Activated gamma-delta T cell treated with Interleukin-2 at 50 U/mL for 16 hours (primary cell): ENCODE results near the gene USP36.
A peak's percentile ranks its signal among the peaks of the same experiment; 100 is the strongest.

ENCODE experiments used
- DNase-seq: peaks from one replicate; pipeline ENCODE4 v3.0.0-alpha.2; 2020

Gene USP36

GRCh38 chr17:78808163-78808562 lies 32.5 kb downstream of the USP36 start:
- no peak for DNase-seq

GRCh38 chr17:78806451-78806850 lies 34.2 kb downstream of the USP36 start:
- peak; percentile 63 for DNase-seq

- peak; percentile 58 for DNase-seq
These were observed 35.3 kb downstream of the USP36 start for GRCh38 chr17:78805301-78805700.

- DNase-seq, result no peak
These were observed 35.8 kb downstream of the USP36 start for GRCh38 chr17:78804777-78805176.

- DNase-seq, result no peak
These were observed 37.3 kb downstream of the USP36 start for GRCh38 chr17:78803186-78803845.

GRCh38 chr17:78802459-78802858 lies 38.2 kb downstream of the USP36 start:
- DNase-seq, result no peak

- DNase-seq, result no peak
These were observed 38.6 kb downstream of the USP36 start for GRCh38 chr17:78802008-78802407.

- no peak for DNase-seq
These were observed 40.3 kb downstream of the USP36 start for GRCh38 chr17:78800132-78800931.

GRCh38 chr17:78798695-78799559 lies 41.7 kb downstream of the USP36 start:
- no peak for DNase-seq

GRCh38 chr17:78797691-78798585 lies 42.7 kb downstream of the USP36 start:
- DNase-seq, result no peak

- no peak for DNase-seq
These were observed 43.4 kb downstream of the USP36 start for GRCh38 chr17:78797213-78797612.

GRCh38 chr17:78796517-78796900 lies 44.1 kb downstream of the USP36 start:
- DNase-seq, result no peak

- no peak for DNase-seq
These were observed 44.6 kb downstream of the USP36 start for GRCh38 chr17:78795861-78796516.

GRCh38 chr17:78794864-78795640 lies 45.6 kb downstream of the USP36 start:
- no peak for DNase-seq

GRCh38 chr17:78794399-78794798 lies 46.2 kb downstream of the USP36 start:
- DNase-seq, result no peak

GRCh38 chr17:78793968-78794367 lies 46.6 kb downstream of the USP36 start:
- DNase-seq, result no peak

- no peak for DNase-seq
These were observed 47.2 kb downstream of the USP36 start for GRCh38 chr17:78793415-78793814.

- no peak for DNase-seq
These were observed 48.5 kb downstream of the USP36 start for GRCh38 chr17:78791840-78792709.

GRCh38 chr17:78790552-78790951 lies 50.1 kb downstream of the USP36 start:
- no peak for DNase-seq

- DNase-seq, result peak; percentile 44
These were observed 50.9 kb downstream of the USP36 start for GRCh38 chr17:78789663-78790181.
